Measurements from ENCODE around the gene BMPR1A. TPM values are rescaled to one million over a fixed set of nuclear protein-coding genes. Genes with fewer than 3 reads are reported as not detected.

The BMPR1A gene
- total RNA-seq, 1 experiment from 2014 or later = 42.6 TPM

- Histone ChIP-seq H2AFZ (ENCODE audit: low read depth, low read length, poor library complexity, severe bottlenecking) (no peak overlapping the region), H3K4me3 (replicated peaks in 1 of 2; ENCODE audit: low read depth in 1 of 2, low read length in 2 of 2) (no peak overlapping the region), H3K9me2 (ENCODE audit: insufficient read depth) (no peaks in the 10 kb centered on the region), H3K9ac (ENCODE audit: low read length) (no peak overlapping the region), H3K36me3 (ENCODE audit: control insufficient read depth in 1 of 2, insufficient read depth in 2 of 2, low read length in 2 of 2) (no peaks in the 10 kb centered on the region), H3K79me2 (ENCODE audit: insufficient read depth, low read length) (peaks cover 89% of the 10 kb centered on the region), H3K4me1 (ENCODE audit: control insufficient read depth in 1 of 2, insufficient read depth in 2 of 2, low read length in 2 of 2) (0 out of 4 replicates have a peak, but pooled peaks cover 0 to 4% of the 10 kb centered on the region in 2 experiments), H3K4me2 (ENCODE audit: low read length) (no peak overlapping the region), H4K20me1 (ENCODE audit: insufficient read depth) (no peaks in the 10 kb centered on the region), H3K9me3 (ENCODE audit: control insufficient read depth in 1 of 2, insufficient read depth in 1 of 2, low read depth in 1 of 2, low read length in 2 of 2) (no peaks in the 10 kb centered on the region), H3K27ac (ENCODE audit: low read depth, low read length) (no peak overlapping the region), H3K27me3 (ENCODE audit: insufficient read depth, low read length) (no peaks in the 10 kb centered on the region)
- ChIA-PET RAD21 (ENCODE audit: low non-redundant PET in 1 of 2, low total read pairs in 2 of 2, uncharacterized antibody in 2 of 2, unreplicated experiment in 2 of 2) (no interaction called here), CTCF (interaction anchor here (1.2 kb wide), 1 partner anchor 12 kb away, joined by 4 read pairs; no protein-coding TSS in a partner anchor), POLR2A (no interaction called here)
- no TSS peak for BruUV-seq (replicated peaks)
- ATAC-seq = no peak
- intact Hi-C loops (cut with micrococcal nuclease) = no loop called here
- TF ChIP-seq ELF1 (IDR thresholded peaks at IDR 0.05; ENCODE audit: borderline replicate concordance, low read depth) (no peak), RAD21 (IDR thresholded peaks at IDR 0.05; ENCODE audit: low read depth) (no peak), CEBPB (IDR thresholded peaks at IDR 0.05; ENCODE audit: low read depth) (no peak)
- DNase-seq (ENCODE audit: low read depth, low spot score) = no peak
Measured at GRCh38 chr10:86779220-86780017, 23.0 kb downstream of the BMPR1A start.

- H3K9me2 ChIP-seq (ENCODE audit: insufficient read depth) = no peaks in the 10 kb centered on the region
- BruUV-seq (replicated peaks) = no TSS peak
- H3K79me2 ChIP-seq (ENCODE audit: insufficient read depth, low read length) = peaks cover 94% of the 10 kb centered on the region
- H3K4me1 ChIP-seq (ENCODE audit: control insufficient read depth in 1 of 2, insufficient read depth in 2 of 2, low read length in 2 of 2) = no peaks in the 10 kb centered on the region
- no peak overlapping the region for H3K4me3 ChIP-seq (replicated peaks in 1 of 2; ENCODE audit: low read depth in 1 of 2, low read length in 2 of 2)
- H3K9me3 ChIP-seq (ENCODE audit: control insufficient read depth in 1 of 2, insufficient read depth in 1 of 2, low read depth in 1 of 2, low read length in 2 of 2) = no peaks in the 10 kb centered on the region
- no peaks in the 10 kb centered on the region for H4K20me1 ChIP-seq (ENCODE audit: insufficient read depth)
- ChIA-PET CTCF (no interaction called here), RAD21 (ENCODE audit: low non-redundant PET in 1 of 2, low total read pairs in 2 of 2, uncharacterized antibody in 2 of 2, unreplicated experiment in 2 of 2) (no interaction called here), POLR2A (no interaction called here)
- no peak for TF ChIP-seq CEBPB (IDR thresholded peaks at IDR 0.05; ENCODE audit: low read depth)
- no peak overlapping the region for H3K4me2 ChIP-seq (ENCODE audit: low read length)
- H2AFZ ChIP-seq (ENCODE audit: low read depth, low read length, poor library complexity, severe bottlenecking) = no peak overlapping the region
- intact Hi-C loops (cut with micrococcal nuclease) = no loop called here
- no peak overlapping the region for H3K9ac ChIP-seq (ENCODE audit: low read length)
- 0 out of 4 replicates have a peak, but pooled peaks cover 0 to 3% of the 10 kb centered on the region in 2 experiments for H3K36me3 ChIP-seq (ENCODE audit: control insufficient read depth in 1 of 2, insufficient read depth in 2 of 2, low read length in 2 of 2)
- DNase-seq (ENCODE audit: low read depth, low spot score) (no peak), ATAC-seq (no peak)
- H3K27ac ChIP-seq (ENCODE audit: low read depth, low read length) = no peak overlapping the region
- no peaks in the 10 kb centered on the region for H3K27me3 ChIP-seq (ENCODE audit: insufficient read depth, low read length)
Measured at GRCh38 chr10:86782701-86783418, 26.4 kb downstream of the BMPR1A start.
